GM20431 (cell line): ENCODE results near the gene CAMK2N1.

Experiments used
- in situ Hi-C: fragments of 300-500 bp; cut with MseI, MboI; formaldehyde crosslinking; loops from one replicate; pipeline ENCODE4 v1.15.0; 2020; ENCODE audit warnings: low sequenced_read_pairs; ENCODE audit not compliant: unreplicated experiment

Gene CAMK2N1

GRCh38 chr1:20481643-20482498, 4.1 kb downstream of the CAMK2N1 start:
- in situ Hi-C loops = no loop called here

DNA sequence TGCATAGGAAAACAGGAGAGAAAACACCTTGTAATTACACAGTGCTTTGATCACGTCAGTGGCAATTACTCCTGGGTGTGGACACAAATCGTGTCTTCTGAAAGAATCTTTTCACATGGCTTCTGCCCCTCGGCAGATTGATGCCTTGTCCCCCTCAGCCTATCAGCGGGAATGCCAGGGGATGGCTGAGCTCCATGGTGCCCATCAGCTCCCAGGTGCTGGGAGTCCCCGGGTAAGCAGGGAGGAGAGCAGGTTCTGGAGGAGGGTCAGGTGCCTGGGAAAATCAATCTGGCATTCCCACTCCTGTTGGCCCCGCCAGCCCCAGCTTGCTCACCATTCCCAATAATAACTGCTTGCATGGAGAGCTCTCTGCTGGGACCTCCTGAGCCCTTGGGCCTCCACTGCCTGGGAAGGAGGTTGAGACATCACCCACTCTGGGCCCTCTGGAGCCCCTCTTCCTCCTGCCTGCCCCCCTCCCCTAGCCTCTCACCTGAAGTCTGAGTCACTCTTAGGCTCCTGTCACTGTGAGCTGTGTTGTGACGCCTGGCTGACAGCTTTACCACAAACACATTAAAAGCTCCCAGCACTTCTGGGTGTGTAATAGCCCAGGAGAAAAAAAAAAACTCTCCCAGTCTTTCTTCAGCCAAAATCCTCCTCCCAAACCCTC, 4.9 kb downstream of the CAMK2N1 start:
- in situ Hi-C loops = no loop called here

DNA sequence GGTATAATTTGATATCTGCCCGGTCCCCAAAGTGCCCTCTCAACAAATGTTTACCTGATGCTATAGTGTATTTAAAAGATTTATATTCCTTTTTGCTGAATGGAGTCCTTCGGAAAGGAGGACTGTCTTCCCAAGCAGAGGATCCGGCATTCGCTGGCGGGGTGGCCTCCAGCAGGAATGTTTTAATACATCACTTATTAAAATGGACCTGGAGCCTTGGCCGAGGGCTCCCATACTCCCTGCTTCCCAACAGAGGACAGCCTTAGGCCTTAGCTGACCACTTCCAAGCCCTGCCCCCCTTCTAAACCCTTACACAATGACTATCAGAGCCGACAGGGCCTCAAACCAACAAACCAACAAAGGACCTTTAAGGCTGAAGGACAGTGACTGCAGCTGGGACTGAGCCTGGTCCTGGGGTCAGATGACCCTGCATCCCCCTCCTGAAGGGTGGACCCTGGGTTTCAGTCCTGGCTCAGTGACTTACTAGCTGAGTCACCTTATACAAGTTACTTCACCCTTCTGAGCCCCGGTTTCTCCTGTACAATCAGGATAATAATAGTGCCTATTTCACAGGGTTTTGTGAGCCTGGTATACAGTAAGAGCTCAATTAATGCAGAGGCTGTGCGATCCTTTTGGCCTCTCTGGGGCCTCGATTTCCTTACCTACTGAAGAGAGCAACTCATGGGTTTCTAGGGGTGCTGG, 5.6 kb downstream of the CAMK2N1 start:
- in situ Hi-C loops = no loop called here

DNA sequence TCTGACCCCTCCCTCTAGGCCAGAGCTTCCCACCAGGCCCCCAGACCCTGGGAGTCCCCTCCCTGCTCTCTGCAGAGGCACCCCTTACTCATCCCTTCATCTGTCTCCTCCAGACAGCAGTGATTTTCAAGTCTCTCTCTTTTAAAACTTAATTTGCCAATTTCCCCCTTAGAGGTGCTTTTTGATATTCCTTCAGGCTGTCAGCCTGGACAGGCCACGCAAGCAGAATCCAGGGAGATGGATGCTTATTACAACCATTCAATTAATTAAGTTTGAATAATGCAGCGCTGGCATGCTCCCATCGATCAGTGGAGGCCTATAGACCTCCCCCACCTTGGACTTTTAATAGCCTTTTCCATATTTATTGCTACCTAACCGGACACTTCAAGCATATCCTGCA, 6.2 kb downstream of the CAMK2N1 start:
- in situ Hi-C loops = no loop called here

GRCh38 chr1:20478057-20478635, 7.9 kb downstream of the CAMK2N1 start:
- in situ Hi-C loops = no loop called here

- in situ Hi-C loops = no loop called here
Measured at GRCh38 chr1:20477348-20478056, 8.5 kb downstream of the CAMK2N1 start.

DNA sequence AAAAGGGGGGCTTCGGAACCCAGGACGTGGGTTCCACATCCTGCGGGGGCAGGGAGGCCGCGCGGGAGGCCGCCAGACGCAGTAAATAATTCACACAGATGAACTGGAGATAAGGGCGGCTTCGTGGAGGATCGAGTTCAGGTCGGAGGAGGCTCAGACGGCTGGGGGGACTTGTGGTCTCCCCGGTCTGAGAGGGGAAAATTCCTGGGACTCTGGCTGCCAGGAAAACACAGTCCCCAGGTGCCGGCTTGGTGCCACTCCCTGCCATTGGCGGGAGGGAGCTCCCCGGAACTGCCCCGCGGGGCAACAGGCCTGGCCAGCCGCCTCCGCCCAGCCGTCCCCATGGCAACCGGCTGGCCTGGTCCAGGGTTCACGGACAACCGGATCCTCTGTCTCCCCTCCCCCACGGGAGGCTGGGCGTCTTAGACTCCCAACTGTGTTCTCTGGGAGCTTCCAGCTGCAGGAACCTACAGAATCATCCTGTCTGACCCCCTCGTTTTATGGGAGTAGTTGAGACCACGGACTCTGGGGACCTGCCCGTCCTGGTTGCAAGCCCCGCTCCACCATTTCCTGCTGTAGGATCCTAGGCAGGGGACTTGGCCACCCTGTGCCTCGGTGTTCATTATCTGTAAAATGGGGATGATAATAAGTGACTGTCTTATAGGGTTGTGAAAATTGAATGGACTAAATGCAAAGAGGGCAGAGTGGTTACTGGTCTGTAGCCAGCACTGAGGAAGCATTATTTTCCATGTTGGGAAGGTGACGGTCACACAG, 9.6 kb downstream of the CAMK2N1 start:
- in situ Hi-C loops = no loop called here

DNA sequence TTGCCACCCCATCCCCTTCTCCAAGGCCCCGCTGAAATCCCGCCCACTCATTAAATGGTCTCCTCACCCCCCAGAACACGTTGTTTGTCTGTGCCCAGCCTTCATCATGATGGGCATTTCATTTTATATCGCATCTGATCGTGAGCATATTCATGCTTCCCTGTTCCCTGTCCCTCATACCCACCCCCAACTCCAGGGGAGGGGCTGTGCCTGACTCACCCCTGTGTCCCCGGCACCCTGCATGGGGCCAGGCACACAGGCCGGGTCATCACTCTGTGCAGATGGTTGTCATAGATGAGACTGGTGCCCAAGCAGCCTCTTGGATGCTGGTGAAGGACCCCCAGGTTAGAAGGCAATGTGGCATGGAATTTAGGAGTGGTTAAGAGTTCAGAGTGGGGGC, 11.0 kb downstream of the CAMK2N1 start:
- in situ Hi-C loops = no loop called here

DNA sequence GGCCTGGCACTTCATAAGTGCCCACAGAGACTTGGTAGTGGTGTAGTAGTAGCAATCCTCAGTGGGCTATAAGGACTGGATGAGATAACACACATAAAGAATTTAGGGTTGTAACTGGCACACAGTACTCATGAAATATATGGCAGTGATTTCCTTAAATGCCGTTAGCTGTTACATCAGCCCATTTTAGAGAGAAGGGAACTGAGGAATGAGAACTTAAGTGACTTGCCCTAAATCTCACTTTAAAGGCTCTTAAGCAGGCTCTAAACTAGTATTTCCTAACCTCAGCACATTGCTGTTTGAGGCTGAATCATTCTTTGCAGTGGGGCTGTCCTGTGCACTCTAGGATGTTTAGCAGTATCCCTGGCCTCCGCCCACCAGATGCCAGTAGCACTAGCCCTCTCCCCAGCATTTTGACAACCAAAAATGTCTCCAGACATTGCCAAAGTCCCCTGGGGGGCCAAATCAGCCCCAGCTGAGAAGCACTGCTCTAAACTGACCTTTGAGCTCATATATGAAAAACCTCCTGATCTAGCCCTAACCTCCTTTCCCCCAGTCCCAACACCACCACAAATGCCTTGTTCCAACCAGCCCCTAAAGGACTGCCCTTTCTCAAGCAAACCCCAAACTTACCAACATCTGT, 11.6 kb downstream of the CAMK2N1 start:
- in situ Hi-C loops = no loop called here

- in situ Hi-C loops = no loop called here
Measured at GRCh38 chr1:20473894-20474293, 12.1 kb downstream of the CAMK2N1 start.

- in situ Hi-C loops = no loop called here
Measured at GRCh38 chr1:20472860-20473711, 12.9 kb downstream of the CAMK2N1 start.

- in situ Hi-C loops = no loop called here
Measured at GRCh38 chr1:20472121-20472520, 13.9 kb downstream of the CAMK2N1 start.

GRCh38 chr1:20470194-20470593, 15.8 kb downstream of the CAMK2N1 start:
- in situ Hi-C loops = no loop called here

DNA sequence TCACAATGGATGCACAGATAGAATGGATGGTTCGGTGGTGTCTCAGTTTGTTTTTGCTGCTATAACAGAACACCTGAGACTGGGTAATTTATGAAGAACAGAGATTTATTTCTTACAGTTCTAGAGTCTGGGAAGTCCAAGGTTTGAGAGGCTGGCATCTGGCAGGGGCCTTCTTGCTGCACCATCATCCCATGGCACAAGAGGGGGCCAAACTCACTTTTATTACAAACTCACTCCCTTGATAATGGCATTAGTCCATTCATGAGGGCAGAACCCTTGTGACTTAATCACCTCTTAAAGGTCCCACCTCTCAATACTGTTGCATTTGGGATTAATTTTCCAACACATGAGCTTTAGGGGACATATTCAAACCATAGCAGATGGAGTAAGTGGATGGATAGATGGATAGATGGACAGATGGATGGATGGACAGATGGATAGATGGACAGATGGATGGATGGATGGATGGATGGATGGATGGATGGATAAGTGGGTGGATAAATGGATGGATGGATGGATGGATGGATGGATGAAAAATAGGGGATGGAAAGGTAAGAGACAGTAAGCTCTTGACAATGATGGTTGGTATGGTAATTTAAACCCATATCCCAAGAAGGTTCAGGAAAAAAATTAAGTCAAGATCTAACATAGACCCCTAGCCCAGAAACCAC, 16.5 kb downstream of the CAMK2N1 start:
- in situ Hi-C loops = no loop called here

- in situ Hi-C loops = no loop called here
Measured at GRCh38 chr1:20466273-20466672, 19.7 kb downstream of the CAMK2N1 start.

DNA sequence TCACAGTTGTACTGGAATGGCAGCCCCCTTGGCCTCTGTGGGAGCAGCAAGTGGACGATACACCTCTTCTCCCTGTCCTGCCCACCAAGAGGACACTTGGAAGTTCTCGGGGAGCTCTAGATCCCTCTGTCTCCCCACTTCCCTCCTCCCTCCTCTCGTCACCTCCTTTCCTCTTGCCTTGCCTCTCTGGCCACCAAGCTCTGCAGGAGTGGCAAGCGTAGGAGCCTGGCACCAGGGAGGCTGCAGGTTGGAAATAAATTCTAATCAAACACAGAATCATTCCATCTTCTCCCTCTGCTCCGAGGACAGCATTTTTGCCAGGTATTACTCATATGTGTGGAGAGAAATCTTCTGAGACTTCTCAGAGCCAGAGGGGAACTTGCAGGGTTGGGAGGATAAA, 20.8 kb downstream of the CAMK2N1 start:
- in situ Hi-C loops = no loop called here

DNA sequence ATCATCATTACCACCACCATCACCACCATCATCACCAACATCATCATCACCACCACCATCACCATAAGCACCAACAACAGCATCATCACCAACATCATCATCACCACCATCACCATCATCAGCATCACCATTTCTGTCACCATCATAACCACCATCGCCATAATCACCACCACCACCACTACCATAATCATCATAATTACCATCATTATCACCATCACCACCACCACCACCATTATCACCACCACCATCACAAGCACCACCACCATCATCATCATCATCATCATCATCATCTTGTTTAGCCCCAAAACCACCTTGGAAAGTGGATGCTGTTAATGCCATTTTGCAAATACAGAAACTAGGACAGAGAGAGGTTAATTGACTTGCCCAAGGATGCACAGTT, 22.5 kb downstream of the CAMK2N1 start:
- in situ Hi-C loops = no loop called here
